Measurements from ENCODE around the gene TRMT2A.
A peak's percentile ranks its signal among the peaks of the same experiment; 100 is the strongest.

TRMT2A gene

GRCh38 chr22:20156611-20157429, 39.8 kb upstream of the TRMT2A start:
- Histone ChIP-seq H3K4me1 (ENCODE audit: control insufficient read depth in 5 of 5, insufficient read depth in 5 of 5, low read length in 5 of 5) (peaks cover 0 to 9% (median 0%) of the 10 kb centered on the region in 5 donors), H3K9ac (ENCODE audit: low read length in 5 of 5) (no peak overlapping the region), H3K27me3 (ENCODE audit: control insufficient read depth in 5 of 5, insufficient read depth in 4 of 5, low read length in 5 of 5) (peaks cover 2 to 30% (median 16%) of the 10 kb centered on the region in 5 donors)

DNA sequence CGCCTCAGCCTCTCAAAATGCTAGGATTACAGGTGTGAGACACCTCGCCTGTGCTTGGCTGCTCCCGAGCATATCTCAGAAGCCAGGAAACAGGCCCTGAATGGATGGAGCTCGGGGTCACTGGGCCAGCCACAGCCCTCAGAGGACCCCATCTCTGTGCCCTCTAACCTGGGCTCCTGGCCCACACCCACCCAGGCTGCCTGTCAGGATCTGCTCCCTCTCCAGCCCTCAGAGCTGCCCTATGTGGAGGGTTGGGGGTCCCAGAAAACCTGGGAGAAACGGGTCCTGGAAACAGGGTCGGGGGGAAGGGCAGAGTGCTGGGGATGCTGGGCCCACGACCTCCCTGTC, 39.0 kb upstream of the TRMT2A start:
- Histone ChIP-seq H3K27me3 (ENCODE audit: control insufficient read depth in 5 of 5, insufficient read depth in 4 of 5, low read length in 5 of 5) (peaks cover 2 to 27% (median 16%) of the 10 kb centered on the region in 5 donors), H3K9me3 (ENCODE audit: control insufficient read depth in 5 of 5, low read length in 5 of 5) (no peaks in the 10 kb centered on the region), H3K4me3 (ENCODE audit: low read depth in 1 of 5, low read length in 5 of 5) (no peak overlapping the region), H3K36me3 (ENCODE audit: control insufficient read depth in 5 of 5, insufficient read depth in 5 of 5, low read length in 5 of 5) (no peaks in the 10 kb centered on the region), H3K9ac (ENCODE audit: low read length in 5 of 5) (no peak overlapping the region), H3K4me1 (ENCODE audit: control insufficient read depth in 5 of 5, insufficient read depth in 5 of 5, low read length in 5 of 5) (peaks cover 0 to 9% (median 0%) of the 10 kb centered on the region in 5 donors), H3K27ac (ENCODE audit: low read depth, low read length) (no peak overlapping the region)

More at GRCh38 chr22:20156611-20157429, 39.8 kb upstream of the TRMT2A start:
- H3K27ac ChIP-seq (ENCODE audit: low read depth, low read length) = no peak overlapping the region
- H3K4me3 ChIP-seq (ENCODE audit: low read depth in 1 of 5, low read length in 5 of 5) = no peak overlapping the region
- H3K36me3 ChIP-seq (ENCODE audit: control insufficient read depth in 5 of 5, insufficient read depth in 5 of 5, low read length in 5 of 5) = no peaks in the 10 kb centered on the region
- H3K9me3 ChIP-seq (ENCODE audit: control insufficient read depth in 5 of 5, low read length in 5 of 5) = no peaks in the 10 kb centered on the region

GRCh38 chr22:20155330-20156041, 38.5 kb upstream of the TRMT2A start:
- Histone ChIP-seq H3K4me1 (ENCODE audit: control insufficient read depth in 5 of 5, insufficient read depth in 5 of 5, low read length in 5 of 5) (peaks cover 0 to 9% (median 0%) of the 10 kb centered on the region in 5 donors), H3K27ac (ENCODE audit: low read depth, low read length) (no peak overlapping the region), H3K36me3 (ENCODE audit: control insufficient read depth in 5 of 5, insufficient read depth in 5 of 5, low read length in 5 of 5) (no peaks in the 10 kb centered on the region), H3K27me3 (ENCODE audit: control insufficient read depth in 5 of 5, insufficient read depth in 4 of 5, low read length in 5 of 5) (peaks cover 2 to 26% (median 16%) of the 10 kb centered on the region in 5 donors), H3K4me3 (ENCODE audit: low read depth in 1 of 5, low read length in 5 of 5) (peak overlapping the region in 2 of 5 donors; percentile 40 to 42), H3K9ac (ENCODE audit: low read length in 5 of 5) (no peak overlapping the region), H3K9me3 (ENCODE audit: control insufficient read depth in 5 of 5, low read length in 5 of 5) (no peaks in the 10 kb centered on the region)

DNA sequence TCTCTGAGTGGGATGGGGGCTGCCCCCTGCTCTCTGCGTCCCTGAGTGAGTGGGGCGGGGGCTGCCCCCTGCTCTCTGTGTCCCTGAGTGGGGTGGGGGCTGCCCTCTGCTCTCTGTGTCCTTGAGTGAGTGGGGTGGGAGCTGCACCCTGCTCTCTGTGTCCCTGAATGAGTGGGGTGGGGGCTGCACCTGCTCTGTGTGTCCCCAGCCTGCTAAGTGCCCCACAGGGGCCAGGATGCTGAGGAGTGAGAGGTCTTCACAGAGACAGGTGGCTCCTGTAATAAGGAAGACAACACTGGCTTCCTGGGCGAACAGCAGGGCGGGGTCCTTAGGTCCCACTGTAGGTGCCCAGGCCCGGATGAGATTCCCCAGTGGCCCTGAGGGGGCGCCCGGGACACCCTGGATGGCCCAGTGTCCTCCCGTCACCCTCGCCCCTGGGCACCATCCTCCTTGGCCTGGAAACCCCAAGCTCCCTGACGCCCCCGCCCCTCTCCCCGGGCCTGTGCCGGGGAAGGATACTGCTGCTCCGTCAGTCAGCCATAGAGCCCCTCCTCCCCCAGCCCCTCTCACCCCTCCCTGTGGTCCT, 37.7 kb upstream of the TRMT2A start:
- Histone ChIP-seq H3K27ac (ENCODE audit: low read depth, low read length) (no peak overlapping the region), H3K4me1 (ENCODE audit: control insufficient read depth in 5 of 5, insufficient read depth in 5 of 5, low read length in 5 of 5) (peaks cover 0 to 9% (median 0%) of the 10 kb centered on the region in 5 donors), H3K9me3 (ENCODE audit: control insufficient read depth in 5 of 5, low read length in 5 of 5) (no peaks in the 10 kb centered on the region), H3K4me3 (ENCODE audit: low read depth in 1 of 5, low read length in 5 of 5) (peak overlapping the region in 2 of 5 donors; percentile 40 to 42), H3K9ac (ENCODE audit: low read length in 5 of 5) (no peak overlapping the region), H3K36me3 (ENCODE audit: control insufficient read depth in 5 of 5, insufficient read depth in 5 of 5, low read length in 5 of 5) (no peaks in the 10 kb centered on the region), H3K27me3 (ENCODE audit: control insufficient read depth in 5 of 5, insufficient read depth in 4 of 5, low read length in 5 of 5) (peaks cover 2 to 24% (median 16%) of the 10 kb centered on the region in 5 donors)

DNA sequence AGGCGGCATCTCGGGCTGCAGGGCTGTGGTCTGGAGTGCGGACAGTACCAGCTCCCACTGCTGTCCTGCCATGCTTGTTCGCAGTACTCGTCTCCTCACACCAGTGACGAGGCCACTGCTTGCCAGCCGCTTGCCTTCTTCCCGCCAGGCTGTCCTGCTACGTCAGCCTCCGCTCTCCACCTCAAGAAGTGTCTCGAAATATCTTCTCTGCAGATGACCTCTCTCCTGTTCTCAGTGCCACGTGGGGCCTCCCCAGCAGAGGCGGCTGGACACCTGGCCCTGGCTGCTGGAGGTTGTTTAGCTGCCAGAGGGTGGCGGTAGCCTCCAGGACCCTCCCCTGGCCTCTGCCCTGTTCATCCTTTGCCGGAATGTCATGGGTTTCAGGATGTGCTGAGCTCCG, 36.9 kb upstream of the TRMT2A start:
- Histone ChIP-seq H3K4me1 (ENCODE audit: control insufficient read depth in 5 of 5, insufficient read depth in 5 of 5, low read length in 5 of 5) (peaks cover 0 to 9% (median 0%) of the 10 kb centered on the region in 5 donors), H3K27ac (ENCODE audit: low read depth, low read length) (no peak overlapping the region), H3K27me3 (ENCODE audit: control insufficient read depth in 5 of 5, insufficient read depth in 4 of 5, low read length in 5 of 5) (peaks cover 2 to 19% (median 15%) of the 10 kb centered on the region in 5 donors)

GRCh38 chr22:20152464-20152890, 35.5 kb upstream of the TRMT2A start:
- Histone ChIP-seq H3K4me1 (ENCODE audit: control insufficient read depth in 5 of 5, insufficient read depth in 5 of 5, low read length in 5 of 5) (peaks cover 0 to 9% (median 0%) of the 10 kb centered on the region in 5 donors), H3K27me3 (ENCODE audit: control insufficient read depth in 5 of 5, insufficient read depth in 4 of 5, low read length in 5 of 5) (peaks cover 0 to 16% (median 11%) of the 10 kb centered on the region in 5 donors), H3K27ac (ENCODE audit: low read depth, low read length) (no peak overlapping the region), H3K9me3 (ENCODE audit: control insufficient read depth in 5 of 5, low read length in 5 of 5) (no peaks in the 10 kb centered on the region), H3K4me3 (ENCODE audit: low read depth in 1 of 5, low read length in 5 of 5) (no peak overlapping the region), H3K9ac (ENCODE audit: low read length in 5 of 5) (no peak overlapping the region), H3K36me3 (ENCODE audit: control insufficient read depth in 5 of 5, insufficient read depth in 5 of 5, low read length in 5 of 5) (no peaks in the 10 kb centered on the region)

More for the DNA sequence above, 36.9 kb upstream of the TRMT2A start:
- H3K9ac ChIP-seq (ENCODE audit: low read length in 5 of 5) = no peak overlapping the region
- H3K4me3 ChIP-seq (ENCODE audit: low read depth in 1 of 5, low read length in 5 of 5) = no peak overlapping the region
- H3K9me3 ChIP-seq (ENCODE audit: control insufficient read depth in 5 of 5, low read length in 5 of 5) = no peaks in the 10 kb centered on the region
- no peaks in the 10 kb centered on the region for H3K36me3 ChIP-seq (ENCODE audit: control insufficient read depth in 5 of 5, insufficient read depth in 5 of 5, low read length in 5 of 5)

GRCh38 chr22:20151276-20151588, 34.2 kb upstream of the TRMT2A start:
- Histone ChIP-seq H3K4me3 (ENCODE audit: low read depth in 1 of 5, low read length in 5 of 5) (no peak overlapping the region), H3K27ac (ENCODE audit: low read depth, low read length) (no peak overlapping the region), H3K4me1 (ENCODE audit: control insufficient read depth in 5 of 5, insufficient read depth in 5 of 5, low read length in 5 of 5) (peaks cover 0 to 6% (median 0%) of the 10 kb centered on the region in 5 donors), H3K36me3 (ENCODE audit: control insufficient read depth in 5 of 5, insufficient read depth in 5 of 5, low read length in 5 of 5) (no peaks in the 10 kb centered on the region), H3K27me3 (ENCODE audit: control insufficient read depth in 5 of 5, insufficient read depth in 4 of 5, low read length in 5 of 5) (peaks cover 0 to 16% (median 10%) of the 10 kb centered on the region in 5 donors), H3K9me3 (ENCODE audit: control insufficient read depth in 5 of 5, low read length in 5 of 5) (no peaks in the 10 kb centered on the region), H3K9ac (ENCODE audit: low read length in 5 of 5) (no peak overlapping the region)

DNA sequence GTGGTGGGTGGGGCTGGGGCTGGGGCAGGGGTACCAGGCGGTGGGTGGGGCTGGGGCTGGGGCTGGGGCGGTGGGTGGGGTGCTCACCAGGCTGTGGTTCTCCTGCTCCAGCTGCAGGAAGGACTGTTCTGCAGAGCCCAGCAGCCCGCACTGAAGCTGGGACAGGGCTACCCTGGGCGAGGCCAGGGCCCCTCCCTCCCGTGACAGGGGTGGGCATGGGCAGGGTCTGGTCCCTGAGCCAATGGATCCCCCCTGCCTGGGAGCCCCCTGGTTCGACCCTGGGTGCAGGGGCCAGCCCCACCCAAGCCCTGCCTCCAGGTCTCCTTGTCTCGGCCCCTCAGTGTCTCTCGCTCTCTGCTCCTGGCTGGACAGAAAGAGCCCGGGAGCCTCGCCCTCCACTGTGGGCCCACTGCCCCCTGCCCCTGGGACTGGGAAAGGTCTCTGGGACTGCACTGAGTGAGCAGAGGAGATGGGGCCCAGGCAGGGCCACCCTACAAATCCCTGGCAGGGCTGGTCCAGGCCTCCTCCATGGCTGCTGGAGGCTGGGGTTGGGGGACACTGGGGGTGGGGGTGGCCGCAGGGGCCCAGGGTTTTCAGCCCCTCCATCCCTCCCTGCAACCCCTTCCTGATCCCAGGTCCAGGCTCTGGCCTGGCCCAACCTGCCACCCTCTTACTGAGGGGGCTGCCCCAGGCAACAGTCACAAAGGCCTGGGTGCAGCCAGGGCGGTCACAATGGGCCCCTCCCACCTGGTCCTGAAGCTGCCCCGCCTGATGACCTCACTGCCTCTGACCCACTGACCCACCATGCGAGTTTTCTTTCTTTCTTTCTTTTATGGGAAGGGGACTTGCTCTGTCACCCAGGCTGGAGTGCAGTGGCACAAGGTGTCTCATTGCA, 33.6 kb upstream of the TRMT2A start, which contains the start of gene CCDC188:
Gene CCDC188 (minus strand): TSS at position 675 of the 895 bp plus-strand sequence. CDS start 69 bp downstream, at position 606.
- no peak within 1 kb of the TSS for H3K27ac ChIP-seq (ENCODE audit: low read depth, low read length)
- peaks cover 0 to under 1% (median 0%) of the 10 kb centered on the region in 5 donors for H3K36me3 ChIP-seq (ENCODE audit: control insufficient read depth in 5 of 5, insufficient read depth in 5 of 5, low read length in 5 of 5)
- H3K9ac ChIP-seq (ENCODE audit: low read length in 5 of 5) = no peak within 1 kb of the TSS
- no peak within 1 kb of the TSS for H3K4me3 ChIP-seq (ENCODE audit: low read depth in 1 of 5, low read length in 5 of 5)
- H3K27me3 ChIP-seq (ENCODE audit: control insufficient read depth in 5 of 5, insufficient read depth in 4 of 5, low read length in 5 of 5) = peaks cover 0 to 16% (median 10%) of the 10 kb centered on the region in 5 donors
- peaks cover 0 to 6% (median 0%) of the 10 kb centered on the region in 5 donors for H3K4me1 ChIP-seq (ENCODE audit: control insufficient read depth in 5 of 5, insufficient read depth in 5 of 5, low read length in 5 of 5)
- H3K9me3 ChIP-seq (ENCODE audit: control insufficient read depth in 5 of 5, low read length in 5 of 5) = no peaks in the 10 kb centered on the region

Measured in subcutaneous abdominal adipose tissue (tissue), 5 donors.